A673 (cell line): ENCODE results near the gene SLC17A2. TPM values are rescaled to one million over a fixed set of nuclear protein-coding genes. Genes with fewer than 3 reads are reported as not detected.

Experiments
- BruUV-seq: library from RNA; stranded (reverse); fragments of 400-500 nt; replicated peaks from 2 replicates; lab custom pipeline; 2021; lab: Mats Ljungman, UMichigan
- CTCF ChIA-PET: fragments of 300-600 bp; sonication (Branson Sonifier 250); formaldehyde crosslinking; loops from one replicate; lab custom pipeline; 2022; ENCODE audit warnings: antibody characterized with exemption; lab: Charles Lee
- POLR2A ChIA-PET: fragments of 300-600 bp; sonication (Branson Sonifier 250); formaldehyde crosslinking; loops from one replicate; lab custom pipeline; 2022; ENCODE audit warnings: antibody characterized with exemption; ENCODE audit not compliant: low non-redundant PET; lab: Charles Lee
- DNase-seq: peaks from one replicate; pipeline ENCODE4 v3.0.0-alpha.2; 2015; ENCODE audit warnings: low spot score
- H3K27ac ChIP-seq: fragments of 200-600 bp; sonication (generic); 2 replicates; pipeline ENCODE4 v1.5.1; 2016; ENCODE audit warnings: mixed run types, low read depth, mild to moderate bottlenecking, mixed read lengths, antibody characterized with exemption, low read length; ENCODE audit not compliant: poor library complexity, severe bottlenecking
- H3K27me3 ChIP-seq: fragments of 200-600 bp; sonication (generic); replicated peaks from 2 replicates; pipeline ENCODE4 v1.6.1; 2017; ENCODE audit warnings: mixed run types, low read depth, mild to moderate bottlenecking, mixed read lengths, antibody characterized with exemption, low read length; ENCODE audit not compliant: insufficient read depth, poor library complexity
- H3K36me3 ChIP-seq: fragments of 200-600 bp; sonication (generic); 2 replicates; pipeline ENCODE4 v1.6.1; 2016; ENCODE audit warnings: mixed run types, mild to moderate bottlenecking, mixed read lengths, antibody characterized with exemption, low read length; ENCODE audit not compliant: insufficient read depth, poor library complexity, severe bottlenecking
- H3K4me1 ChIP-seq: fragments of 200-600 bp; sonication (generic); 2 replicates; pipeline ENCODE4 v1.6.1; 2017; ENCODE audit warnings: mixed run types, mild to moderate bottlenecking, mixed read lengths, antibody characterized with exemption, low read length; ENCODE audit not compliant: insufficient read depth, poor library complexity, severe bottlenecking
- H3K4me3 ChIP-seq: fragments of 200-600 bp; sonication (generic); 2 replicates; pipeline ENCODE4 v1.5.1; 2016; ENCODE audit warnings: low read depth, mixed run types, mild to moderate bottlenecking, mixed read lengths, low read length; ENCODE audit not compliant: poor library complexity, severe bottlenecking
- H3K9me3 ChIP-seq: fragments of 200-600 bp; sonication (generic); 2 replicates; pipeline ENCODE4 v1.6.1; 2016; ENCODE audit warnings: mixed run types, low read depth, mild to moderate bottlenecking, mixed read lengths, antibody characterized with exemption, low read length; ENCODE audit not compliant: poor library complexity, severe bottlenecking
- CTCF ChIP-seq: fragments of 300-800, 200-600 bp; sonication (generic); conservative IDR thresholded peaks from 2 replicates; pipeline ENCODE4 v1.5.1; 2017; ENCODE audit warnings: low read depth, mild to moderate bottlenecking, antibody characterized with exemption, low read length, moderate library complexity, mixed read lengths
- EZH2 ChIP-seq: fragments of 200-600 bp; sonication (generic); IDR thresholded peaks from 2 replicates; pipeline ENCODE4 v1.6.1; 2017; ENCODE audit warnings: borderline replicate concordance, low read depth, mild to moderate bottlenecking, mixed read lengths, antibody characterized with exemption, low read length; ENCODE audit not compliant: poor library complexity, severe bottlenecking
- intact Hi-C: fragments of 100-400 bp; cut with micrococcal nuclease; formaldehyde crosslinking; loops from one replicate; pipeline ENCODE4 v1.10.0; 2022; ENCODE audit not compliant: unreplicated experiment
- total RNA-seq: library from RNA; stranded (reverse); gene quantifications from 2 replicates; pipeline ENCODE4 v1.2.3, GENCODE V29; 2021

SLC17A2 gene
- total RNA-seq, 1 experiment from 2014 or later, result not detected

GRCh38 chr6:25889877-25890853, 40.3 kb downstream of the SLC17A2 start:
- Histone ChIP-seq H3K27ac (no peak overlapping the region), H3K36me3 (no peaks in the 10 kb centered on the region), H3K9me3 (no peaks in the 10 kb centered on the region), H3K27me3 (no peaks in the 10 kb centered on the region), H3K4me1 (no peaks in the 10 kb centered on the region), H3K4me3 (no peak overlapping the region)
- TF ChIP-seq EZH2 (no peak), CTCF (peak; percentile 58)
- intact Hi-C loops, result loop anchor here (2.0 to 5.0 kb wide), 4 partner anchors 103 to 668 kb away; no protein-coding TSS in a partner anchor
- DNase-seq, result peak; percentile 66
- ChIA-PET CTCF (interaction anchor here (0.6 kb wide), 1 partner anchor 171 kb away, joined by 4 read pairs; no protein-coding TSS in a partner anchor), POLR2A (no interaction called here)
- BruUV-seq, result no TSS peak

DNA sequence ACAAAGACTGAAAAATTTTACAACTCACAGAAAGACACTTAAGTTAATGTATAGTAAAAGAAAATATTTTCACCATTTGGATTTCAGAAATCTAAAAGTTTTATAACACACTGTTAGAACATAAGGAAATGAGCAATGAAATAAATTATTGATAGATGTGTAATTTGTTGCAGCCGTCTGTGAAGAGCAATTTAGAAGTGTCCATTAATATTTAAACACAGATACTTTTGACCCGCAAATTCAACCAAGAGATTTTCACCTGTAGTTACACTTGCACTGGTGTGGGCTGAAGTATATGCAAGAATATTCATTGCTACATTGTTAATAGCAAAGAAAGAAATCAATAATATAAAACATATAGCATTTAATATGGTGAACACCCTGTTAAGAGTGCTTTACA, 41.9 kb downstream of the SLC17A2 start:
- ChIA-PET POLR2A (no interaction called here), CTCF (no interaction called here)
- Histone ChIP-seq H3K9me3 (no peaks in the 10 kb centered on the region), H3K4me3 (no peak overlapping the region), H3K36me3 (no peaks in the 10 kb centered on the region), H3K4me1 (peaks cover 3% of the 10 kb centered on the region), H3K27me3 (no peaks in the 10 kb centered on the region), H3K27ac (no peak overlapping the region)
- no TSS peak for BruUV-seq
- no peak for DNase-seq
- intact Hi-C loops, result no loop called here
- TF ChIP-seq CTCF, result no peak
- TF ChIP-seq EZH2, result no peak

DNA sequence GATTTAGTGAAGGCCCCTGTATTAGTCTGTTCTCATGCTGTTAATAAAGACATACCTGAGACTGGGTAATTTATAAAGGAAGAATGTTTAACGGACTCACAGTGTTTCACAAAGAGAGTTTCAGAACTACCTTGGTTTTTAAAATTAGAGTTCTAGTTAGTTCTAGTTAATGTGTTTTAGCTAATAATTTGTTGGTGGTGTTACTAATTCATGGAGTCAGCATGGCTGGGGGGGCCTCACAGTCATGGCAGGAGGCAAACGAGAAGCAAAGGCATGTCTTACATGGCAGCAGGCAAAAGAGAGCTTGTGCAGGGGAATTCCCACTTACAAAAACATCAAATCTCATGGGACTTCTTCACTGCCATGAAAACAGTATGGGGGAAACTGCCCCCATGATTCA, 44.4 kb downstream of the SLC17A2 start:
- ChIA-PET POLR2A (no interaction called here), CTCF (no interaction called here)
- Histone ChIP-seq H3K27me3 (no peaks in the 10 kb centered on the region), H3K36me3 (no peaks in the 10 kb centered on the region), H3K4me3 (no peak overlapping the region), H3K4me1 (peaks cover 3% of the 10 kb centered on the region), H3K9me3 (no peaks in the 10 kb centered on the region), H3K27ac (no peak overlapping the region)
- intact Hi-C loops, result no loop called here
- TF ChIP-seq EZH2, result no peak
- no peak for TF ChIP-seq CTCF
- no peak for DNase-seq
- BruUV-seq, result no TSS peak
